K562 (cell line): Measurements from ENCODE around the gene NPFF. TPM values are rescaled to one million over a fixed set of nuclear protein-coding genes. Genes with fewer than 3 reads are reported as not detected.

ENCODE experiments used
- RFX5 ChIP-seq: IDR thresholded peaks from 2 replicates; pipeline ENCODE4 v1.6.1; 2011; ENCODE audit warnings: low read depth, mild to moderate bottlenecking, improper control_type of control experiment, low read length
- polyA plus RNA-seq, 8 experiments: library from polyadenylated mRNA; depleted of rRNA in 4 of 8; stranded (reverse) in 5 of 8; unstranded in 3 of 8; fragments of >200 nt; fragmentation: Nextera tagmentation in 2 of 8; fragmentation: Illumina TruSeq in 1 of 8; extraction: Ambion mirVana in 2 of 8; extraction: Trizol in 1 of 8; gene quantifications; 2 replicates each; pipeline versions ENCODE4 v1.2.1 to v1.2.3, GENCODE V29; 2011 to 2014; ENCODE audit warnings: inconsistent platforms in 1 of 8, missing spikeins in 1 of 8
- total RNA-seq, 7 experiments: library from RNA; depleted of rRNA in 6 of 7; stranded (reverse); fragments of >200 nt in 6 of 7; fragmentation: Illumina TruSeq in 2 of 7; extraction: Trizol in 2 of 7; gene quantifications; 2 replicates each; pipeline versions ENCODE4 v1.2.1 to v1.2.3, GENCODE V29; 2011 to 2021; ENCODE audit warnings: low replicate concordance in 1 of 7
- TF ChIP-seq, protein P1 (sequence below): fragments of 450-650 bp; conservative IDR thresholded peaks from 2 replicates; pipeline ENCODE4 v1.6.1; 2016; ENCODE audit warnings: missing genetic modification characterization, low read depth, mild to moderate bottlenecking, missing compliant biosample characterization, moderate library complexity
- TF ChIP-seq, protein P2 (sequence below): fragments of 200-800 bp; sonication (Bioruptor generic); IDR thresholded peaks from 2 replicates; pipeline ENCODE4 v1.6.1; 2016; ENCODE audit warnings: missing genetic modification characterization, missing compliant biosample characterization
- TF ChIP-seq, protein P3 (sequence below): IDR thresholded peaks from 2 replicates; pipeline ENCODE4 v1.6.1; 2016; ENCODE audit warnings: missing genetic modification characterization, missing compliant biosample characterization

The NPFF gene
- total and polyA plus RNA-seq, 9 of the 15 experiments (the other 6 are each of a cell fraction or from before 2014, with no cell fraction given): 0.15 to 1.2 (median 0.55) TPM; not detected in 6

DNA sequence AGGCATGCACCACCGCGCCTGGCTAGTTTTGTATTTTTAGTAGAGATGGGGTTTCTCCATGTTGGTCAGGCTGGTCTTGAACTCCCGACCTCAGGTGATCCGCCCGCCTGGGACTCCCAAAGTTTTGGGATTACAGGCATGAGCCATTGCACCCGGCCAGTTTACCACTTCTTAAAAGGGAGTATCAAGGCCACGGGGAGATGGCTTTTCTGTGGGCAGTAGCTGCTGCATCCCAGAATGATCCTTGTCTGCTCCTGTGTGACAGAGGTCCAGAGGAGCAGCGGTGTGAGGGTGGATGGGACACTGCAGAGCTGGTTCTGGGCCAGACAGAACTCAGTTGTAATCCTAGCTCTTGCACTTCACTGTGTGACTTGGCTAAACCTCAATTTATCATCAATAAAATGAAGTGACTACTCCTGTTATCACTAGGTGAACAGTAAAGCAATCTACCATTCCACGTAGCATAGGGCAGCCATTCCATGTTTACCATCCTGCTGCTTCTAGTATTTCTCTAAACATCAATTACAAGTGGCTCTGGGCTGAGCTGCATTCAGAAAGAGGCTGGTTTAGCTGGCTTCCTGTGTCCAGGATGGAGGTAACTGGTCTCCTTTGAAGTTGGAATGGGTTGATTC lies 3.0 kb upstream of the NPFF start (continued):
- no peak for TF ChIP-seq RFX5
- TF ChIP-seq, protein P1, sequence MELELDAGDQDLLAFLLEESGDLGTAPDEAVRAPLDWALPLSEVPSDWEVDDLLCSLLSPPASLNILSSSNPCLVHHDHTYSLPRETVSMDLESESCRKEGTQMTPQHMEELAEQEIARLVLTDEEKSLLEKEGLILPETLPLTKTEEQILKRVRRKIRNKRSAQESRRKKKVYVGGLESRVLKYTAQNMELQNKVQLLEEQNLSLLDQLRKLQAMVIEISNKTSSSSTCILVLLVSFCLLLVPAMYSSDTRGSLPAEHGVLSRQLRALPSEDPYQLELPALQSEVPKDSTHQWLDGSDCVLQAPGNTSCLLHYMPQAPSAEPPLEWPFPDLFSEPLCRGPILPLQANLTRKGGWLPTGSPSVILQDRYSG (tag): no peak
- TF ChIP-seq, protein P2, sequence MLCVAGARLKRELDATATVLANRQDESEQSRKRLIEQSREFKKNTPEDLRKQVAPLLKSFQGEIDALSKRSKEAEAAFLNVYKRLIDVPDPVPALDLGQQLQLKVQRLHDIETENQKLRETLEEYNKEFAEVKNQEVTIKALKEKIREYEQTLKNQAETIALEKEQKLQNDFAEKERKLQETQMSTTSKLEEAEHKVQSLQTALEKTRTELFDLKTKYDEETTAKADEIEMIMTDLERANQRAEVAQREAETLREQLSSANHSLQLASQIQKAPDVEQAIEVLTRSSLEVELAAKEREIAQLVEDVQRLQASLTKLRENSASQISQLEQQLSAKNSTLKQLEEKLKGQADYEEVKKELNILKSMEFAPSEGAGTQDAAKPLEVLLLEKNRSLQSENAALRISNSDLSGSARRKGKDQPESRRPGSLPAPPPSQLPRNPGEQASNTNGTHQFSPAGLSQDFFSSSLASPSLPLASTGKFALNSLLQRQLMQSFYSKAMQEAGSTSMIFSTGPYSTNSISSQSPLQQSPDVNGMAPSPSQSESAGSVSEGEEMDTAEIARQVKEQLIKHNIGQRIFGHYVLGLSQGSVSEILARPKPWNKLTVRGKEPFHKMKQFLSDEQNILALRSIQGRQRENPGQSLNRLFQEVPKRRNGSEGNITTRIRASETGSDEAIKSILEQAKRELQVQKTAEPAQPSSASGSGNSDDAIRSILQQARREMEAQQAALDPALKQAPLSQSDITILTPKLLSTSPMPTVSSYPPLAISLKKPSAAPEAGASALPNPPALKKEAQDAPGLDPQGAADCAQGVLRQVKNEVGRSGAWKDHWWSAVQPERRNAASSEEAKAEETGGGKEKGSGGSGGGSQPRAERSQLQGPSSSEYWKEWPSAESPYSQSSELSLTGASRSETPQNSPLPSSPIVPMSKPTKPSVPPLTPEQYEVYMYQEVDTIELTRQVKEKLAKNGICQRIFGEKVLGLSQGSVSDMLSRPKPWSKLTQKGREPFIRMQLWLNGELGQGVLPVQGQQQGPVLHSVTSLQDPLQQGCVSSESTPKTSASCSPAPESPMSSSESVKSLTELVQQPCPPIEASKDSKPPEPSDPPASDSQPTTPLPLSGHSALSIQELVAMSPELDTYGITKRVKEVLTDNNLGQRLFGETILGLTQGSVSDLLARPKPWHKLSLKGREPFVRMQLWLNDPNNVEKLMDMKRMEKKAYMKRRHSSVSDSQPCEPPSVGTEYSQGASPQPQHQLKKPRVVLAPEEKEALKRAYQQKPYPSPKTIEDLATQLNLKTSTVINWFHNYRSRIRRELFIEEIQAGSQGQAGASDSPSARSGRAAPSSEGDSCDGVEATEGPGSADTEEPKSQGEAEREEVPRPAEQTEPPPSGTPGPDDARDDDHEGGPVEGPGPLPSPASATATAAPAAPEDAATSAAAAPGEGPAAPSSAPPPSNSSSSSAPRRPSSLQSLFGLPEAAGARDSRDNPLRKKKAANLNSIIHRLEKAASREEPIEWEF (CRISPR knock-in tag): no peak
- TF ChIP-seq, protein P3, sequence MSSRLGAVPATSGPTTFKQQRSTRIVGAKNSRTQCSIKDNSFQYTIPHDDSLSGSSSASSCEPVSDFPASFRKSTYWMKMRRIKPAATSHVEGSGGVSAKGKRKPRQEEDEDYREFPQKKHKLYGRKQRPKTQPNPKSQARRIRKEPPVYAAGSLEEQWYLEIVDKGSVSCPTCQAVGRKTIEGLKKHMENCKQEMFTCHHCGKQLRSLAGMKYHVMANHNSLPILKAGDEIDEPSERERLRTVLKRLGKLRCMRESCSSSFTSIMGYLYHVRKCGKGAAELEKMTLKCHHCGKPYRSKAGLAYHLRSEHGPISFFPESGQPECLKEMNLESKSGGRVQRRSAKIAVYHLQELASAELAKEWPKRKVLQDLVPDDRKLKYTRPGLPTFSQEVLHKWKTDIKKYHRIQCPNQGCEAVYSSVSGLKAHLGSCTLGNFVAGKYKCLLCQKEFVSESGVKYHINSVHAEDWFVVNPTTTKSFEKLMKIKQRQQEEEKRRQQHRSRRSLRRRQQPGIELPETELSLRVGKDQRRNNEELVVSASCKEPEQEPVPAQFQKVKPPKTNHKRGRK (tag): no peak
